ENCODE results near the gene RSRC2. TPM values are rescaled to one million over a fixed set of nuclear protein-coding genes. Genes with fewer than 3 reads are reported as not detected.
"Not testable (repeated sequence)": the region's sequence is repeated elsewhere in the genome, so short reads cannot be mapped to it uniquely, and the experiment has no call there.

Gene RSRC2
- total RNA-seq, 1 experiment from 2014 or later: 49.3 TPM

- DNase-seq (ENCODE audit: low read depth): no peak
Measured at GRCh38 chr12:122518908-122519307, 7.8 kb downstream of the RSRC2 start.

GRCh38 chr12:122517877-122518276 is 8.9 kb downstream of the RSRC2 start:
- DNase-seq (ENCODE audit: low read depth): peak; percentile 95

- no peak for DNase-seq (ENCODE audit: low read depth)
Measured at GRCh38 chr12:122516544-122517361, 10.0 kb downstream of the RSRC2 start.

GRCh38 chr12:122515275-122515674 is 11.5 kb downstream of the RSRC2 start:
- DNase-seq (ENCODE audit: low read depth): no peak

GRCh38 chr12:122513660-122514059 is 13.1 kb downstream of the RSRC2 start:
- no peak for DNase-seq (ENCODE audit: low read depth)

GRCh38 chr12:122513028-122513427 is 13.7 kb downstream of the RSRC2 start:
- not testable (repeated sequence) for DNase-seq (ENCODE audit: low read depth)

- no peak for DNase-seq (ENCODE audit: low read depth)
Measured at GRCh38 chr12:122508163-122508562, 18.6 kb downstream of the RSRC2 start.

- DNase-seq (ENCODE audit: low read depth): no peak
Measured at GRCh38 chr12:122506393-122506938, 20.3 kb downstream of the RSRC2 start.

- DNase-seq (ENCODE audit: low read depth): no peak
Measured at GRCh38 chr12:122505419-122506051, 21.2 kb downstream of the RSRC2 start.

GRCh38 chr12:122503783-122504590 is 22.7 kb downstream of the RSRC2 start:
- no peak for DNase-seq (ENCODE audit: low read depth)

GRCh38 chr12:122503147-122503751 is 23.5 kb downstream of the RSRC2 start:
- no peak for DNase-seq (ENCODE audit: low read depth)

GRCh38 chr12:122501489-122501989 is 25.2 kb downstream of the RSRC2 start:
- DNase-seq (ENCODE audit: low read depth): no peak

GRCh38 chr12:122500685-122501488 is 25.8 kb downstream of the RSRC2 start, which contains the start of gene ZCCHC8:
Gene ZCCHC8, minus strand, starts transcription at chr12:122500932. Its CDS starts 92 bp downstream, at chr12:122500840.
- DNase-seq (ENCODE audit: low read depth): peak; percentile 97

- peak; percentile 53 for DNase-seq (ENCODE audit: low read depth)
Measured at GRCh38 chr12:122499991-122500684, 26.6 kb downstream of the RSRC2 start.

GRCh38 chr12:122495258-122495657 is 31.5 kb downstream of the RSRC2 start:
- no peak for DNase-seq (ENCODE audit: low read depth)

- not testable (repeated sequence) for DNase-seq (ENCODE audit: low read depth)
Measured at GRCh38 chr12:122493222-122493621, 33.5 kb downstream of the RSRC2 start.

GRCh38 chr12:122491991-122492390 is 34.7 kb downstream of the RSRC2 start:
- DNase-seq (ENCODE audit: low read depth): no peak

- DNase-seq (ENCODE audit: low read depth): no peak
Measured at GRCh38 chr12:122489038-122489437, 37.7 kb downstream of the RSRC2 start.

- DNase-seq (ENCODE audit: low read depth): not testable (repeated sequence)
Measured at GRCh38 chr12:122487807-122488206, 38.9 kb downstream of the RSRC2 start.
